A673 (cell line): ENCODE data around the gene SSR4. TPM values are rescaled to one million over a fixed set of nuclear protein-coding genes. Genes with fewer than 3 reads are reported as not detected.

Source experiments
- BruUV-seq: library from RNA; stranded (reverse); fragments of 400-500 nt; replicated peaks from 2 replicates; lab custom pipeline; 2021; lab: Mats Ljungman, UMichigan
- CTCF ChIA-PET: fragments of 300-600 bp; sonication (Branson Sonifier 250); formaldehyde crosslinking; loops from one replicate; lab custom pipeline; 2022; ENCODE audit warnings: antibody characterized with exemption; lab: Charles Lee
- POLR2A ChIA-PET: fragments of 300-600 bp; sonication (Branson Sonifier 250); formaldehyde crosslinking; loops from one replicate; lab custom pipeline; 2022; ENCODE audit warnings: antibody characterized with exemption; ENCODE audit not compliant: low non-redundant PET; lab: Charles Lee
- DNase-seq: peaks from one replicate; pipeline ENCODE4 v3.0.0-alpha.2; 2015; ENCODE audit warnings: low spot score
- H3K27ac ChIP-seq: fragments of 200-600 bp; sonication (generic); 2 replicates; pipeline ENCODE4 v1.5.1; 2016; ENCODE audit warnings: mixed run types, low read depth, mild to moderate bottlenecking, mixed read lengths, antibody characterized with exemption, low read length; ENCODE audit not compliant: poor library complexity, severe bottlenecking
- H3K27me3 ChIP-seq: fragments of 200-600 bp; sonication (generic); replicated peaks from 2 replicates; pipeline ENCODE4 v1.6.1; 2017; ENCODE audit warnings: mixed run types, low read depth, mild to moderate bottlenecking, mixed read lengths, antibody characterized with exemption, low read length; ENCODE audit not compliant: insufficient read depth, poor library complexity
- H3K36me3 ChIP-seq: fragments of 200-600 bp; sonication (generic); 2 replicates; pipeline ENCODE4 v1.6.1; 2016; ENCODE audit warnings: mixed run types, mild to moderate bottlenecking, mixed read lengths, antibody characterized with exemption, low read length; ENCODE audit not compliant: insufficient read depth, poor library complexity, severe bottlenecking
- H3K4me1 ChIP-seq: fragments of 200-600 bp; sonication (generic); 2 replicates; pipeline ENCODE4 v1.6.1; 2017; ENCODE audit warnings: mixed run types, mild to moderate bottlenecking, mixed read lengths, antibody characterized with exemption, low read length; ENCODE audit not compliant: insufficient read depth, poor library complexity, severe bottlenecking
- H3K4me3 ChIP-seq: fragments of 200-600 bp; sonication (generic); 2 replicates; pipeline ENCODE4 v1.5.1; 2016; ENCODE audit warnings: low read depth, mixed run types, mild to moderate bottlenecking, mixed read lengths, low read length; ENCODE audit not compliant: poor library complexity, severe bottlenecking
- H3K9me3 ChIP-seq: fragments of 200-600 bp; sonication (generic); 2 replicates; pipeline ENCODE4 v1.6.1; 2016; ENCODE audit warnings: mixed run types, low read depth, mild to moderate bottlenecking, mixed read lengths, antibody characterized with exemption, low read length; ENCODE audit not compliant: poor library complexity, severe bottlenecking
- CTCF ChIP-seq: fragments of 300-800, 200-600 bp; sonication (generic); conservative IDR thresholded peaks from 2 replicates; pipeline ENCODE4 v1.5.1; 2017; ENCODE audit warnings: low read depth, mild to moderate bottlenecking, antibody characterized with exemption, low read length, moderate library complexity, mixed read lengths
- EZH2 ChIP-seq: fragments of 200-600 bp; sonication (generic); IDR thresholded peaks from 2 replicates; pipeline ENCODE4 v1.6.1; 2017; ENCODE audit warnings: borderline replicate concordance, low read depth, mild to moderate bottlenecking, mixed read lengths, antibody characterized with exemption, low read length; ENCODE audit not compliant: poor library complexity, severe bottlenecking
- intact Hi-C: fragments of 100-400 bp; cut with micrococcal nuclease; formaldehyde crosslinking; loops from one replicate; pipeline ENCODE4 v1.10.0; 2022; ENCODE audit not compliant: unreplicated experiment
- total RNA-seq: library from RNA; stranded (reverse); gene quantifications from 2 replicates; pipeline ENCODE4 v1.2.3, GENCODE V29; 2021

The SSR4 gene
- total RNA-seq, 1 experiment from 2014 or later, result 214 TPM

- no peak for DNase-seq
- no TSS peak for BruUV-seq
- Histone ChIP-seq H3K4me3 (no peak overlapping the region), H3K27me3 (no peaks in the 10 kb centered on the region), H3K27ac (no peak overlapping the region), H3K4me1 (no peaks in the 10 kb centered on the region), H3K36me3 (no peaks in the 10 kb centered on the region), H3K9me3 (no peaks in the 10 kb centered on the region)
- CTCF ChIA-PET, result no interaction called here
- POLR2A ChIA-PET, result no interaction called here
- intact Hi-C loops, result no loop called here
- TF ChIP-seq CTCF, result no peak
- no peak for TF ChIP-seq EZH2
Measured at GRCh38 chrX:153750127-153750774, 44.2 kb upstream of the SSR4 start.

- CTCF ChIA-PET, result no interaction called here
- no peak overlapping the region for H3K4me3 ChIP-seq
- TF ChIP-seq EZH2 (no peak), CTCF (no peak)
- H3K27me3 ChIP-seq, result no peaks in the 10 kb centered on the region
- intact Hi-C loops, result no loop called here
- POLR2A ChIA-PET, result no interaction called here
- no TSS peak for BruUV-seq
- no peaks in the 10 kb centered on the region for H3K4me1 ChIP-seq
- no peaks in the 10 kb centered on the region for H3K36me3 ChIP-seq
- no peak overlapping the region for H3K27ac ChIP-seq
- DNase-seq, result no peak
- H3K9me3 ChIP-seq, result peaks cover 9% of the 10 kb centered on the region
Measured at GRCh38 chrX:153755136-153755535, 39.3 kb upstream of the SSR4 start.

- Histone ChIP-seq H3K36me3 (no peaks in the 10 kb centered on the region), H3K4me1 (no peaks in the 10 kb centered on the region), H3K4me3 (no peak overlapping the region), H3K9me3 (no peaks in the 10 kb centered on the region), H3K27me3 (no peaks in the 10 kb centered on the region), H3K27ac (no peak overlapping the region)
- POLR2A ChIA-PET, result no interaction called here
- intact Hi-C loops, result no loop called here
- BruUV-seq, result no TSS peak
- no peak for TF ChIP-seq EZH2
- TF ChIP-seq CTCF, result no peak
- DNase-seq, result no peak
- CTCF ChIA-PET, result no interaction called here
Measured at GRCh38 chrX:153761863-153762262, 32.6 kb upstream of the SSR4 start.
